OCI-LY7 (cell line): ENCODE results near the gene BRD1. TPM values are rescaled to one million over a fixed set of nuclear protein-coding genes. Genes with fewer than 3 reads are reported as not detected.

Source experiments
- Bru-seq: library from RNA; stranded (reverse); fragments of 400-500 nt; gene quantifications from one replicate; lab custom pipeline; 2021; lab: Mats Ljungman, UMichigan
- BruChase-seq, 2 experiments: library from RNA; stranded (reverse); fragments of 400-500 nt; gene quantifications; one replicate each; lab custom pipeline; 2021; lab: Mats Ljungman, UMichigan
- BruUV-seq: library from RNA; stranded (reverse); fragments of 400-500 nt; replicated peaks from 2 replicates; lab custom pipeline; 2021; lab: Mats Ljungman, UMichigan
- CTCF ChIA-PET: fragments of 300-600 bp; sonication (Branson Sonifier 250); formaldehyde crosslinking; loops from one replicate; lab custom pipeline; 2022; ENCODE audit warnings: antibody characterized with exemption; ENCODE audit not compliant: unreplicated experiment; lab: Charles Lee
- POLR2A ChIA-PET: fragments of 300-600 bp; sonication (Branson Sonifier 250); formaldehyde crosslinking; loops from one replicate; lab custom pipeline; 2022; ENCODE audit warnings: antibody characterized with exemption; lab: Charles Lee
- DNase-seq: peaks from one replicate; pipeline ENCODE4 v3.0.0-alpha.2; 2015; ENCODE audit warnings: low spot score
- H2AFZ ChIP-seq: fragments of 200-600 bp; sonication (generic), shearing (Covaris generic); 2 replicates; pipeline ENCODE4 v1.6.1; 2014; ENCODE audit warnings: mild to moderate bottlenecking, antibody characterized with exemption, low read length, moderate library complexity
- H3K27ac ChIP-seq: fragments of 200-600 bp; sonication (generic); 2 replicates; pipeline ENCODE4 v1.5.1; 2014; ENCODE audit warnings: mixed run types, low read depth, mild to moderate bottlenecking, moderate library complexity, low read length, inconsistent platforms; ENCODE audit not compliant: poor library complexity, severe bottlenecking
- H3K36me3 ChIP-seq: fragments of 200-600 bp; sonication (generic); 2 replicates; pipeline ENCODE4 v1.6.1; 2014; ENCODE audit warnings: mild to moderate bottlenecking, antibody characterized with exemption, low read length, moderate library complexity, mixed read lengths; ENCODE audit not compliant: insufficient read depth
- H3K4me1 ChIP-seq: fragments of 200-600 bp; sonication (generic); 2 replicates; pipeline ENCODE4 v1.5.1; 2014; ENCODE audit warnings: mild to moderate bottlenecking, low read length; ENCODE audit not compliant: insufficient read depth, poor library complexity, severe bottlenecking
- H3K4me2 ChIP-seq: fragments of 200-600 bp; sonication (generic); 2 replicates; pipeline ENCODE4 v1.6.1; 2014; ENCODE audit warnings: mild to moderate bottlenecking, low read length
- H3K4me3 ChIP-seq: fragments of 200-600 bp; sonication (generic); 2 replicates; pipeline ENCODE4 v1.5.1; 2014; ENCODE audit warnings: mild to moderate bottlenecking, low read depth, low read length; ENCODE audit not compliant: poor library complexity, severe bottlenecking
- H3K79me2 ChIP-seq: fragments of 200-600 bp; sonication (generic); 2 replicates; pipeline ENCODE4 v1.6.1; 2016; ENCODE audit warnings: low read depth, mild to moderate bottlenecking, low read length, moderate library complexity, mixed read lengths; ENCODE audit not compliant: insufficient read depth
- H3K9me2 ChIP-seq: fragments of 200-600 bp; sonication (generic); 2 replicates; pipeline ENCODE4 v1.6.1; 2016; ENCODE audit warnings: mild to moderate bottlenecking, low read length, mixed read lengths; ENCODE audit not compliant: insufficient read depth
- H3K9me3 ChIP-seq: fragments of 200-600 bp; sonication (generic); 2 replicates; pipeline ENCODE4 v1.6.1; 2014; ENCODE audit warnings: mild to moderate bottlenecking, mixed run types, low read length, mixed read lengths
- H4K20me1 ChIP-seq: fragments of 200-600 bp; sonication (generic); 2 replicates; pipeline ENCODE4 v1.6.1; 2014; ENCODE audit warnings: mild to moderate bottlenecking, antibody characterized with exemption, low read length, moderate library complexity, mixed read lengths; ENCODE audit not compliant: insufficient read depth
- EZH2phosphoT487 ChIP-seq: fragments of 200-600 bp; sonication (generic); IDR thresholded peaks from 2 replicates; pipeline ENCODE4 v1.6.1; 2018; ENCODE audit warnings: low read depth, borderline replicate concordance, mild to moderate bottlenecking, mixed run types, antibody characterized with exemption, low read length, moderate library complexity, mixed read lengths
- intact Hi-C: fragments of 100-400 bp; cut with micrococcal nuclease; formaldehyde crosslinking; loops from one replicate; pipeline ENCODE4 v1.10.0; 2022; ENCODE audit not compliant: unreplicated experiment
- long read RNA-seq: library from polyadenylated mRNA; stranded (forward); transcript quantifications from one replicate; pipeline ENCODE4 v2.0.0, GENCODE V29; 2022
- total RNA-seq, 2 experiments: library from RNA; depleted of rRNA in 1 of 2; stranded (reverse); fragments of >200 nt in 1 of 2; shearing (Covaris generic) in 1 of 2; gene quantifications; 2 replicates each; pipeline ENCODE4 v1.2.3, GENCODE V29; 2014 to 2022
- TF ChIP-seq, protein P1 (sequence below): fragments of 200-600 bp; sonication (generic); conservative IDR thresholded peaks from 2 replicates; pipeline ENCODE4 v1.5.1; 2014; ENCODE audit warnings: mild to moderate bottlenecking, antibody characterized with exemption, low read length, moderate library complexity, mixed read lengths

Gene BRD1
- 37.3 and 38.1 TPM in 2 replicates for total RNA-seq (2014; rRNA removed; shearing (Covaris generic))
- total RNA-seq (2022) = 46.6 and 47.3 TPM in 2 replicates
- percentile 74 among the genes with signal in this experiment for Bru-seq, nascent RNA
- percentile 83 among the genes with signal in this experiment for BruChase-seq, experiment 1, labeled RNA remaining after a 6-hour chase
- percentile 83 among the genes with signal in this experiment for BruChase-seq, experiment 2, labeled RNA remaining after a 2-hour chase
- long read RNA-seq, full-length matches to known transcripts = 5 of 76 reads
- long read RNA-seq, partial matches to known transcripts = 23 of 76 reads
- long read RNA-seq, other reads (novel, unspliced or antisense) = 48 of 76 reads

DNA sequence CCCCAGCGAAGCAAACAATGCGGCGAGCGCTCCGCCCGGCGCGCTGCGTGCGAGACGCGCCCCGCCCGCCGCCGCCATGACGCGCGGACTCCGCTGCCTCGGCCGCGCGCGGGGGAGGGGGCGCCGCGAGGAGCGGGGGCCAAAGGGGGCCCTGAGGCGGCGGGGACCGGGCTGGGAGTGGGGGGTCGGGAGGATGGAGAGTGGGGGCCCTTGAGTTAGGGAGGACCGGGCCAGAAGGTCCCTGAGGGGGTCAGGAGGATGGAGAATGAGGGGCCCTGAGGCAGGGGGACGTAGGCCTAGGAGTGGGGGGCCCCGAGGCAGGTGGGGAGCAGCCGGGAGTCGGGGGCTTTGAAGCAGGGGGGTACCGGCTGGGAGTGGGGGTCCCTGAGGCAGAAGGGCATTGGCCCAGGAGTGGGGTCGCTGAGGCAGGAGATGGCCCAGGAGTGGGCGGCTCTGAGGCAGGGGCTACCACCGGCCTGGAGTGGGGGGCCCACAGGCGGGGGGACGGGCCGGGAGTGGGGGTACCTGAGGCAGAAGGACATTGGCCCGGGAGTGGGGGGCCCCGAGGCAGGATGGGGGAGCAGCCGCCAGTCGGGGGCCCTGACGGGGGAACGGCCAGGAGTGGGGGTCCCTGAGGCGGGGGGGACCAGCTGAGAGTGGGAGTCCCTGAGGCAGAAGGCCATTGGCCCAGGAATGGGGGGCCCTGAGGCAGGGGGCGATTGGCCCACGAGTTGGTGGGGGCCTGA lies at the start of gene BRD1:
Gene BRD1, minus strand, starts transcription at position 21 of the 746 bp plus-strand sequence. CDS start 3,556 bp downstream, outside the sequence.
- CTCF ChIA-PET = no interaction called here
- Histone ChIP-seq H3K79me2 (peaks cover 34% of the 10 kb centered on the region), H4K20me1 (peaks cover 15% of the 10 kb centered on the region; the same call in 1 of the 2 replicates), H3K4me2 (peak within 1 kb of the TSS; percentile 92), H3K4me1 (peaks cover 38% of the 10 kb centered on the region), H3K36me3 (peaks cover 26% of the 10 kb centered on the region), H3K4me3 (peak within 1 kb of the TSS; percentile 78), H3K9me2 (no peaks in the 10 kb centered on the region), H3K27ac (peak within 1 kb of the TSS; percentile 61), H2AFZ (peak within 1 kb of the TSS; percentile 90; the same call in 1 of the 2 replicates), H3K9me3 (no peaks in the 10 kb centered on the region)
- intact Hi-C loops = loop anchor here (2.0 kb wide), 1 partner anchor 25 kb away; the partner anchor contains the start of gene ZBED4
- POLR2A ChIA-PET = no interaction called here
- BruUV-seq = no TSS peak
- TF ChIP-seq EZH2phosphoT487 = no peak
- DNase-seq = peak; percentile 83

GRCh38 chr22:49873228-49873940 lies 45.7 kb upstream of the BRD1 start:
- ChIA-PET CTCF (no interaction called here), POLR2A (interaction anchor here (0.7 kb wide), 1 partner anchor 87 kb away, joined by 4 read pairs; no protein-coding TSS in a partner anchor)
- no peak overlapping the region for H3K27ac ChIP-seq
- no peaks in the 10 kb centered on the region for H3K4me1 ChIP-seq
- intact Hi-C loops = no loop called here
- no peak overlapping the region for H2AFZ ChIP-seq
- H3K36me3 ChIP-seq = peaks cover 47% of the 10 kb centered on the region
- peaks cover 14% of the 10 kb centered on the region; the same call in 1 of the 2 replicates for H3K9me3 ChIP-seq
- no TSS peak for BruUV-seq
- H3K4me2 ChIP-seq = no peak overlapping the region
- peaks cover 70% of the 10 kb centered on the region for H3K79me2 ChIP-seq
- no peaks in the 10 kb centered on the region for H4K20me1 ChIP-seq
- TF ChIP-seq, protein P1, sequence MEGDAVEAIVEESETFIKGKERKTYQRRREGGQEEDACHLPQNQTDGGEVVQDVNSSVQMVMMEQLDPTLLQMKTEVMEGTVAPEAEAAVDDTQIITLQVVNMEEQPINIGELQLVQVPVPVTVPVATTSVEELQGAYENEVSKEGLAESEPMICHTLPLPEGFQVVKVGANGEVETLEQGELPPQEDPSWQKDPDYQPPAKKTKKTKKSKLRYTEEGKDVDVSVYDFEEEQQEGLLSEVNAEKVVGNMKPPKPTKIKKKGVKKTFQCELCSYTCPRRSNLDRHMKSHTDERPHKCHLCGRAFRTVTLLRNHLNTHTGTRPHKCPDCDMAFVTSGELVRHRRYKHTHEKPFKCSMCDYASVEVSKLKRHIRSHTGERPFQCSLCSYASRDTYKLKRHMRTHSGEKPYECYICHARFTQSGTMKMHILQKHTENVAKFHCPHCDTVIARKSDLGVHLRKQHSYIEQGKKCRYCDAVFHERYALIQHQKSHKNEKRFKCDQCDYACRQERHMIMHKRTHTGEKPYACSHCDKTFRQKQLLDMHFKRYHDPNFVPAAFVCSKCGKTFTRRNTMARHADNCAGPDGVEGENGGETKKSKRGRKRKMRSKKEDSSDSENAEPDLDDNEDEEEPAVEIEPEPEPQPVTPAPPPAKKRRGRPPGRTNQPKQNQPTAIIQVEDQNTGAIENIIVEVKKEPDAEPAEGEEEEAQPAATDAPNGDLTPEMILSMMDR = no peak
- TF ChIP-seq EZH2phosphoT487 = no peak
- no peak for DNase-seq
- H3K9me2 ChIP-seq = no peaks in the 10 kb centered on the region
- no peak overlapping the region for H3K4me3 ChIP-seq

GRCh38 chr22:49872347-49872746 lies 44.7 kb upstream of the BRD1 start:
- H3K9me3 ChIP-seq = peaks cover 18% of the 10 kb centered on the region; the same call in 1 of the 2 replicates
- no peaks in the 10 kb centered on the region for H3K9me2 ChIP-seq
- no peak for TF ChIP-seq EZH2phosphoT487
- TF ChIP-seq, protein P1 = no peak
- H3K4me1 ChIP-seq = no peaks in the 10 kb centered on the region
- intact Hi-C loops = no loop called here
- BruUV-seq = no TSS peak
- ChIA-PET CTCF (no interaction called here), POLR2A (interaction anchor here (0.7 kb wide), 1 partner anchor 86 kb away, joined by 4 read pairs; no protein-coding TSS in a partner anchor)
- H3K27ac ChIP-seq = no peak overlapping the region
- H3K79me2 ChIP-seq = peaks cover 76% of the 10 kb centered on the region
- H2AFZ ChIP-seq = no peak overlapping the region
- H4K20me1 ChIP-seq = no peaks in the 10 kb centered on the region
- H3K4me2 ChIP-seq = no peak overlapping the region
- no peak overlapping the region for H3K4me3 ChIP-seq
- DNase-seq = no peak
- peaks cover 47% of the 10 kb centered on the region for H3K36me3 ChIP-seq
